WTC11 (cell line): ENCODE results near the gene IL1RAP. TPM values are rescaled to one million over a fixed set of nuclear protein-coding genes. Genes with fewer than 3 reads are reported as not detected.

Experiments used
- ATAC-seq: fragments of 200-7000 bp; cut with Tn5 transposase; 2 replicates; pipeline ENCODE4 v1.10.0; 2021; ENCODE audit warnings: mild to moderate bottlenecking, moderate library complexity
- CTCF ChIA-PET: fragments of 300-600 bp; sonication (Branson Sonifier 250); formaldehyde crosslinking; loops from one replicate; lab custom pipeline; 2021; ENCODE audit warnings: antibody characterized with exemption; lab: Charles Lee
- POLR2A ChIA-PET: fragments of 350-600 bp; sonication (Branson Sonifier 250); formaldehyde crosslinking; loops from one replicate; lab custom pipeline; 2021; ENCODE audit warnings: antibody characterized with exemption; lab: Charles Lee
- DNase-seq: peaks from one replicate; pipeline ENCODE4 v3.0.0; 2021; ENCODE audit warnings: low spot score
- H3K27ac Mint-ChIP-seq: 2 replicates; pipeline ENCODE4 v1.8.0; 2021; ENCODE audit warnings: mixed read lengths
- H3K27me3 Mint-ChIP-seq: 2 replicates; pipeline ENCODE4 v1.8.0; 2021; ENCODE audit warnings: low read depth, mild to moderate bottlenecking, moderate library complexity, mixed read lengths
- H3K36me3 Mint-ChIP-seq: 2 replicates; pipeline ENCODE4 v1.8.0; 2021; ENCODE audit warnings: mixed read lengths
- H3K4me1 Mint-ChIP-seq: 2 replicates; pipeline ENCODE4 v1.8.0; 2022; ENCODE audit warnings: mixed read lengths
- H3K4me3 Mint-ChIP-seq: 2 replicates; pipeline ENCODE4 v1.8.0; 2021; ENCODE audit warnings: mild to moderate bottlenecking, moderate library complexity, mixed read lengths
- H3K9me3 Mint-ChIP-seq: 2 replicates; pipeline ENCODE4 v1.8.0; 2021; ENCODE audit warnings: mixed read lengths
- ATF1 ChIP-seq: sonication (generic); formaldehyde crosslinking; IDR thresholded peaks from 2 replicates; pipeline ENCODE4 v1.8.1; 2023; ENCODE audit warnings: mild to moderate bottlenecking, moderate library complexity, missing genetic modification reagents
- ATF2 ChIP-seq: sonication (generic); formaldehyde crosslinking; IDR thresholded peaks from 2 replicates; pipeline ENCODE4 v1.8.1; 2022; ENCODE audit warnings: low read depth, missing genetic modification reagents, borderline replicate concordance
- EMX1 ChIP-seq: fragments of 250-450 bp; sonication (Bioruptor Pico); IDR thresholded peaks from 2 replicates; pipeline ENCODE4 v1.8.0; 2021; ENCODE audit warnings: mild to moderate bottlenecking
- ETV6 ChIP-seq: sonication (generic); formaldehyde crosslinking; IDR thresholded peaks from 2 replicates; pipeline ENCODE4 v1.8.1; 2022; ENCODE audit warnings: mild to moderate bottlenecking, missing genetic modification reagents
- FOXK1 ChIP-seq: sonication (generic); formaldehyde crosslinking; IDR thresholded peaks from 2 replicates; pipeline ENCODE4 v1.8.0; 2022; ENCODE audit warnings: mild to moderate bottlenecking, moderate library complexity, missing genetic modification reagents
- MXD4 ChIP-seq: fragments of 250-450 bp; sonication (Bioruptor Pico); IDR thresholded peaks from 2 replicates; pipeline ENCODE4 v1.8.0; 2021; ENCODE audit warnings: mild to moderate bottlenecking, moderate library complexity, borderline replicate concordance
- NFATC4 ChIP-seq: fragments of 250-450 bp; sonication (Bioruptor Pico); IDR thresholded peaks from 2 replicates; pipeline ENCODE4 v1.9.0; 2021; ENCODE audit warnings: mild to moderate bottlenecking
- NR2C2 ChIP-seq: sonication (generic); formaldehyde crosslinking; IDR thresholded peaks from 2 replicates; pipeline ENCODE4 v1.8.0; 2022; ENCODE audit warnings: mild to moderate bottlenecking, missing genetic modification reagents
- NR3C1 ChIP-seq: sonication (generic); formaldehyde crosslinking; conservative IDR thresholded peaks from 2 replicates; pipeline ENCODE4 v1.8.1; 2023; ENCODE audit warnings: low read depth, mild to moderate bottlenecking, missing genetic modification reagents
- OVOL2 ChIP-seq: fragments of 250-450 bp; sonication (Bioruptor Pico); IDR thresholded peaks from 2 replicates; pipeline ENCODE4 v1.9.0; 2021; ENCODE audit warnings: mild to moderate bottlenecking, borderline replicate concordance
- SOX15 ChIP-seq: fragments of 250-450 bp; sonication (Bioruptor Pico); IDR thresholded peaks from 2 replicates; pipeline ENCODE4 v1.9.0; 2021; ENCODE audit warnings: mild to moderate bottlenecking
- ZBTB43 ChIP-seq: sonication (generic); formaldehyde crosslinking; IDR thresholded peaks from 2 replicates; pipeline ENCODE4 v1.8.1; 2023; ENCODE audit warnings: mild to moderate bottlenecking, missing genetic modification reagents
- total RNA-seq: library from RNA; stranded (reverse); gene quantifications from 3 replicates; pipeline ENCODE4 v1.2.3, GENCODE V29; 2021

Gene IL1RAP
- total RNA-seq, 1 experiment from 2014 or later: 4.5 TPM

GRCh38 chr3:190605385-190605784, 91.5 kb downstream of the IL1RAP start:
- POLR2A ChIA-PET: no interaction called here
- H3K4me1 Mint-ChIP-seq: peaks cover 6% of the 10 kb centered on the region
- DNase-seq (no peak), ATAC-seq (no peak)
- H3K27me3 Mint-ChIP-seq: no peaks in the 10 kb centered on the region
- H3K9me3 Mint-ChIP-seq: peaks cover 7% of the 10 kb centered on the region
- H3K36me3 Mint-ChIP-seq: peaks cover 13% of the 10 kb centered on the region
- CTCF ChIA-PET: no interaction called here
- no peak overlapping the region for H3K27ac Mint-ChIP-seq
- no peak overlapping the region for H3K4me3 Mint-ChIP-seq
- TF ChIP-seq ETV6 (CRISPR knock-in tag): no peak
- TF ChIP-seq, all 79 proteins: peak for 0

- peaks cover 13% of the 10 kb centered on the region for H3K36me3 Mint-ChIP-seq
- no peaks in the 10 kb centered on the region for H3K27me3 Mint-ChIP-seq
- TF ChIP-seq NR3C1 (CRISPR knock-in tag): no peak
- TF ChIP-seq ATF1 (CRISPR knock-in tag): no peak
- TF ChIP-seq, all 79 proteins: peak for 0
- no peak for DNase-seq
- no peak overlapping the region for H3K27ac Mint-ChIP-seq
- ChIA-PET CTCF (no interaction called here), POLR2A (no interaction called here)
- no peak for ATAC-seq
- H3K4me3 Mint-ChIP-seq: no peak overlapping the region
- H3K4me1 Mint-ChIP-seq: peaks cover 6% of the 10 kb centered on the region
- H3K9me3 Mint-ChIP-seq: peaks cover 7% of the 10 kb centered on the region
Observed at GRCh38 chr3:190606596-190606995, 92.7 kb downstream of the IL1RAP start.

DNA sequence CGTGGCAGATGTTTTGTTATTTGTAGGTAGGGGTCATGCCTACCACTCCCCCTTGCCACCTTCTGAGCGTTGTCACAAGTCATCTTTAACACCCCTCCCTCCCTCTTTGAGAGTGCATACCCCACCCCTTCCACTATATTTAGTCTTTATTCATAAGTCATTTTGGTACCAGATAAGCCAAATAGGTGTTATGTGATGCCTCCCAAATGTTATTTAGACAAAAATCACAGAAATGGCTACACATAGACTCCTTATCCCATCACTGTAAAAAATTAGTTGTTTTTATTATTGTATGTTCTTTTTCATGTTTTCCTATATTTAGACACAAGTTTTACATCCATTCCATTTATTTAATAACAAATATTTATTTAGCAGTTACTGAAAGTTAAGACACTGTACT, 93.1 kb downstream of the IL1RAP start:
- Mint-ChIP-seq H3K36me3 (peaks cover 13% of the 10 kb centered on the region), H3K27ac (no peak overlapping the region)
- TF ChIP-seq MXD4 (CRISPR knock-in tag) (no peak), ATF2 (CRISPR knock-in tag) (no peak), ZBTB43 (CRISPR knock-in tag) (no peak), EMX1 (CRISPR knock-in tag) (no peak), OVOL2 (CRISPR knock-in tag) (no peak)
- TF ChIP-seq, all 79 proteins: peak for 0
- no peak for DNase-seq
- H3K27me3 Mint-ChIP-seq: no peaks in the 10 kb centered on the region
- CTCF ChIA-PET: no interaction called here
- ATAC-seq: no peak
- H3K4me1 Mint-ChIP-seq: peaks cover 6% of the 10 kb centered on the region
- peaks cover 7% of the 10 kb centered on the region for H3K9me3 Mint-ChIP-seq
- no peak overlapping the region for H3K4me3 Mint-ChIP-seq
- POLR2A ChIA-PET: no interaction called here

- TF ChIP-seq FOXK1 (no peak), SOX15 (no peak), NFATC4 (CRISPR knock-in tag) (no peak), ATF2 (CRISPR knock-in tag) (no peak), NR2C2 (CRISPR knock-in tag) (no peak)
- Mint-ChIP-seq H3K4me3 (no peak overlapping the region), H3K27ac (no peak overlapping the region), H3K4me1 (peaks cover 6% of the 10 kb centered on the region), H3K36me3 (peaks cover 13% of the 10 kb centered on the region), H3K27me3 (no peaks in the 10 kb centered on the region), H3K9me3 (peaks cover 10% of the 10 kb centered on the region)
- ATAC-seq: no peak
- DNase-seq: no peak
- ChIA-PET CTCF (no interaction called here), POLR2A (no interaction called here)
Observed at GRCh38 chr3:190608850-190609589, 95.1 kb downstream of the IL1RAP start.
